Activated CD4-positive, CD25-positive, alpha-beta regulatory T cell treated with anti-CD3 and anti-CD28 coated beads, Interleukin-2, amount 50 U/mL, for 24 hours (primary cell): ENCODE data around the gene GOLGA8B.
A peak's percentile ranks its signal among the peaks of the same experiment; 100 is the strongest.
"Not testable (repeated sequence)": the region's sequence is repeated elsewhere in the genome, so short reads cannot be mapped to it uniquely, and the experiment has no call there.

ENCODE experiments used
- ATAC-seq, 2 donors: fragments of 150-1000 bp; cut with Tn5 transposase; one replicate each; pipeline ENCODE4 v1.10.0; 2021; ENCODE audit warnings: mild to moderate bottlenecking in 1 of 2, moderate library complexity in 1 of 2

The GOLGA8B gene

DNA sequence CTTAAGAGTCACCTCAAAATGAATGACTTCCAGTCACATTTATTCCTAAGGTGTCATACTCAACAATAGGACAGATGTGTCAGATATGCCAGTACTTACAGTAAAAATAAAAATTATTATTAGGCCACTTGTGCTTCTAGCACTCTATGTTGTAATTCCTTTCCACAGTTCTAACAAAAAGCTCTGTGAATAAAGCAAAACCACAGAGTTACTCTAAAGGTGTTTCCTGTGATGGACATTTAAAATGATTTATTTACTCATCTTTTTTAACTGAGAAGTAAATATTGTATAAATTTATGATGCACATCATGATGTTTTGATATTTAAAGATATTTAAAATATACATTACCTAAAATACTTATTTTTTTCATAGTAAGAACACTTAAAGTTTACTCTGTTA is 13.9 kb upstream of the GOLGA8B start:
- no peak for ATAC-seq

DNA sequence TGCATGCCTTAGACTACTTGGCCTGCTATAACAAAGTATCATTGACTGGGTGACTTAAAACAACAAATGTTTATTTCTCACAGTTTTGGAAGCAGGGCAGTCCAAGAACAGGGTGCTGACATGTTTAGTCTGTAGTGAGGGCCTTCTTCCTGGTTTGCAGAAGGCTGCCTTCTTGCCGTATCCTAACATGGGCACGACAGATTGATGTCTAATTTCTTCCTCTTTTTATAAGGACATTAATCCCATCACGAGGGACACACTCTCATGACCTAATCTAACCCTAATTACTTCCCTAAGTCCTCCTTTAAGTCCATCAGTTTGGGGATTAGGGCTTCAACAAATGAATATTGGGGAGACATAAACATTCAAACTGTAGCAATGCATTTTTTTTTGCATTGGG is 10.9 kb upstream of the GOLGA8B start:
- ATAC-seq: no peak

DNA sequence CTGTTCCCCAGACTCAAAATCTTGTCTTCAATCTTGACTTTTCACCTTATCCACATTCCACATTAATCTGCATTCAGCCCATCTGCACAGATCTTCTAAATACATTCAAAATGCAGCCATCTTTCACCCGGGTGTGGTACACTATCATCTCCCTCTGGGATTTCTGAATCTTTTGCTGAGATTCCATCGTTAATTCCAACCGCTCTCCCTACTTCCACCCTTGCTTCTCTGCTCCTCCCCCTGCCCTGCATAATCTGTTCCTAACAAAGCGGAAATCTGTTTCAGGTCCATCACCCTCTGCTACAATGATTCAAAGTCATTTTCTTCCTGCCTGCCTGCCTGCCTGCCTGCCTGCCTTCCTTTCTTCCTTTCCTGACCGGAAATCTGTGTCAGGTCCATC is 7.9 kb upstream of the GOLGA8B start:
- no peak for ATAC-seq

DNA sequence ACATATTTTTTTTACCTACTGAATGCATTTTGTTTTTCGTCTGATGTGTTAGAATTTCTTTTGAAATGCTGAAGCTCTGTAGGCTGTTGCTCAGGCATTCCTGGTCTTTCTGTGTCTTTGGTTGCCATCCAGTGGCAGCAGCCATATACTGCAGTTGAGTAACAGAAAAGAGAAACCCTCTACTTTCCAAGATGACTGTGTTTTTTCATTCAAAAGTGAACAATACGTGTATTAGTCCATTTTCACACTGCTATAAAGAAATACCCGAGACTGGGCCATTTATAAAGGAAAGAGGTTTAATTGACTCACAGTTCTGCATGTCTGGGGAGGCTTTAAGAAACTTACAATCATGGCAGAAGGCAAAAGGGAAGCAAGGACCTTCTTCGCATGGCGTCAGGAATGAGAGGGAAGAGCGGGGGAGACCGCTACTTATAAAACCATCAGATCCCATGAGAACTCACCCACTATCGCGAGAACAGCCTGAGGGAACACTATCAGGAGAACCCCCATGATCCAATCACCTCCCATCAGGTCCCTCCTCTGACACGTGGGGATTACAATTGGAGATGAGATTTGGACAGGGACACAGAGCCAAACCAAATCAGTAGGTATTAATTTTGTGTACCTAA is 4.7 kb upstream of the GOLGA8B start:
- peak; percentile 33 to 46 for ATAC-seq

DNA sequence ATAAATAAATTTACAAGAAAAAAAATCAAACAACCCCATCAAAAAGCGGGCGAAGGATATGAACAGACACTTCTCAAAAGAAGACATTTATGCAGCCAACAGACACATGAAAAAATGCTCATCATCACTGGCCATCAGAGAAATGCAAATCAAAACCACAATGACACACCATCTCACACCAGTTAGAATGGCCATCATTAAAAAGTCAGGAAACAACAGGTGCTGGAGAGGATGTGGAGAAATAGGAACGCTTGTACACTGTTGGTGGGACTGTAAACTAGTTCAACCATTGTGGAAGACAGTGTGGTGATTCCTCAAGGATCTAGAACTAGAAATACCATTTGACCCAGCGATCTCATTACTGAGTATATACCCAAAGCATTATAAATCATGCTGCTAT is 2.5 kb upstream of the GOLGA8B start:
- ATAC-seq: not testable (repeated sequence)

DNA sequence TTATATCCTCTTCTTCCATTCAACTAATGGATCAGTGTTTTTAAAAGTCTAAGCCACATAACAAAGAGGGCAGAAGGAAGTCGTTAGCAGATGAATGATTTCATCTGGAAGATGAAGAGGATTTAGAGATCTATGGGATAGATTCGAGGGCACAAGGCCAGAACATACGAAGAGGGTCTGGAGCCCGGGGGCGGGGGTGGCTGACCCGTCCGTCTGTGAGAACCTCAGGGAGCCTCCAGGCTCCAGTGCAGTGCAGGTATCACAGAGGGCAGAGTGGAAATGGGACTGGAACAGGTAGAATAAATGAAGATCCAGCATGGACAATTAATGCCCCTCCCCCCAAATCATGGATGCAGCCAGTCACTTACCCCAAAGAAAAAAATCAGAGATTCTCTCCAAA is 1.5 kb upstream of the GOLGA8B start:
- ATAC-seq: no peak

DNA sequence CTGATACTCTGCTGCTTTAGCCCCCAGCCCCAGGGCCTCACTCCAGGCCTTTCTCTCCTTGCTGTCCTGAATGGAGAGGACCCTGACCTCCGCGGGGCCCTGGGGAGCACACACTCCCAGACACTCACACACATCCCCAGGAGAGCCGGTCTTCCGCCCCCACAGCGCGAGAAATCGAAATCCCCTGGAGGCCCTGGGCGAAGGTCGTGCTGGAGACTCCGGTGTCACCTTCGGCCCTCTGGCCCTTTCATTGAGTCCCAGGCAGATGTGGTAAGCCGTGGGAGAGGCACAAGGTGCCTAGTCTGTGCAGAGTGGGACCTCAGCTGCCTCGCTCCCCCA is 848 bp upstream of the GOLGA8B start:
- no peak for ATAC-seq

DNA sequence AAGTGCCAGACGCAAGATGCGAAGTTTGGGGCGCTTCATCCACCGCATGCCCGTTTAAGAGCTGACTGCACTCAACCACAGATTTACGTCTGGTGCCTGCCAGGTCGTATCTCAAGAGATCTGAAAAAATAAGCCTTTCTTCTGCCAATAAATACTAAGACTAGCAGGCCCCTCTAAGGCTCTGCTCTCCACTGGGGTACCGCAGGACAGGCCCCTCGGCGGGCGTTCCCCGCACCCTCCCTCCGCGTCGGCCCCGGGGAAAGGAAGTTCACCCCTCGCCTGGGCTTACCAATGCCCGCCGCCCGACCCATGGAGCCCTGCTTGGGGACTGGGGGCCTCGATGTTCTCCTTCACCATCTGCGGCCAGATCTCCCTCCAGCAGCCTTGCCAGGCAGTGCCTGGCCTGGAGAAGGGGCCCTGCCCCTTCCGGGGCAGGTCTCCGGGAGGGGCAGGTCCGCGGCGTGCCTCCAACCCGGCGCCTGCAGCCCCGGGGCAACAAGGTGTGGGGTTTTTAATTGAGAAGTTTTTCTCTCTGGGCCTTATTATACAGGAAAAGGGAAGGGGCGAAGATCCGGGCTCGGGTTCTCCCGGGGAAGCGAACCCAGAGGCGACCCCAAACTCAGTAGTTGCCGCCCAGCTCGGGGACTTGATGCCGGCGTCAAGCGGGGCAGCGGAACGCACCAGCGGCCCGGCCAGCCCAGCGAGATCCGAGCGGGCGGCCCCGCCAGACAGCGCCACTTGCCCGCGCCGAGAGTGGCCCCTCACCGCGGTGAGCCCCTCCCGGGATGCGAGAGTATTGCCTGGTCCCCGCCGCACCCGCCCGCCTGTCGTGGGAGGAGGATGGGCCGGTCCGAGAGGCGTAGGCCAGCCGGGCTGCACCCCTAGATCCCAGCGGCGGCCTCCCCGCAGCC is 735 bp downstream of the GOLGA8B start:
- peak; percentile 40 to 52 for ATAC-seq

DNA sequence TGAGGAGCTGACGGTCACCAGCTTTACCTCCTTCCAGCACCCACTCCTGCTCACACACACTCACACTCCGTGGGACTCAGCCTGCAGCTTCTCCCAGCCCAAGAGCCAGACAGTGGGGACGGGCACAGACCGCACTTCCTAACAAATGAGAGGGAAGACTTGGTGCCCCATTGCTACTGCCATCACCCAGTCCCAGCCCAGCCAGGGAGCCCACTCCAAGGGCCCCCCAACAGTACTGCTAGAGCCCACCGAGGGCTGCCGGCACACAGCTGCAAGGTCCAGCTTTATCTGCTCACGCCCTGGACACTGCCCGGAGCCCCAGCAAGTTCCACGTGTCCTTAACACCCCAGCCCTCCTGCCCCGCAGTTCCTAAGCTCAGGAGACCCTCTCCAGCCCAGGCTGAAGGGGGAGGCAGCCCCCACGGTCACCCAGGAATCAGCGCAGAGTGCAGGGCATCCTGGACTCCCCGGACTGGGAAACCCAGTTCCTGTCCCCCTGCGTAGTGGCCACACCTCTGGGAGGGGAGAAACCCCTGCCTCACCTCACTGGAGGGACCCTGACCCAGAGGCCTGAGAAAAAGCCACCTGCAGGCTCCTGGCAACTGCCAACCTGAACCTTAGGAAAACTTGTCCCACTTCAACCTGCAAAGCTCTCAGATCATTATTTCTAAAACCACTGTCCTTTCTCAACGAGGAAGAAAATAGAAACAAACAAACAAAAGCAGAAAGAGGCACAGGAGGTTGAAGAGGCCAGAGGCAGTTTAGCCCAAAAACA is 1.6 kb downstream of the GOLGA8B start:
- not testable (repeated sequence) for ATAC-seq

DNA sequence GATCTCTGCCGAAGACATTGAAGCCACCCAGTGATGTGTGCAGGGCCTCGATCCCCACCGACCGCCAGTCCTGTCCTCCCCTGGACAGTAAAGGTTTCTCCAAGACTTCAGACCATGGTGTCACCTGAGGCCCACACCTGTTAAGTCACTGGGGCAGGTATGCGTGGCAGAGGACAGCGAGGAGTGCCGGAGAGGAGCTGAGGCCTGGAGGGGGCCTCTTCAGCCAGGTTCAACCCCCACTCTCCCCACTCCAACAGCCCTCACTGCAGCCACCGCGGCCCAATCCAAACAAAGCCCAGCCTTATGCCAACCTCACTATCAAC is 2.4 kb downstream of the GOLGA8B start:
- ATAC-seq: no peak

DNA sequence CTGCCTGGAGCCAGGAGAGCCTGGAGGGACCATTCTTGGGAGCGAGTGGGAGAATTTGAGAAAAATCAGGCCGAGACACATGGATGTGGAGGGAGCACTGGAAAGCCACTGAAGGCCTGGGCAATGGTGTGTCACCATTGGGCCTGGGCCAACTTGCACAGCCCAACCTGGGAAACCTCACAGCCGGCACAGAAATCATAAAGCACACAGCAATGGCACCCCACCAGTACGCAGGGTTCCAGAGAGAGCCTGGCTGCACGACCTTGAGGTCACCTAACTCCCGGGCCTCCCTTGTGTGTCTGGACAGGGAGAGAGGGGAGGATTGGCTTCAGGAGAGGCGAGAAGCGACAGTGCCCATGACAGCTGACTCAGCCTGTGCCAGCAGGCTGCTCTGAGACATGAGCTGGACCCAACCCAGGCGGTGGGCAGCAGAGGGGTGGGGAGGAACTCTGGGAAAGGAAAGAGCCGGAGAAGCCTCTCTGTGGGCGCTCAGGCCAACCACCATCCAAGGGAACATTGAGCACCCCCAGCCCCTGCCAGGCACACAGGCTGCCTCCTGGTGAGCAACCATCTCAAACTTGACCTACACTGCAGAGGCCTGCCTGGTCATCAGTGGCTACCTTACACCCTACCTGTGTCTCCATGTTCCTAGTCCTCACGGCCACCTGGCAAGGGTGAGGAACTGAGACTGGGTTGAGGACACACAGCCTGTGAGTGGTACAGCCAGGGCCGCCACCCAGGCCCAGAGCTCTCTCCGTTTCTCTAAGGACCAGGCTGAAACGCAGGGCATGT is 3.0 kb downstream of the GOLGA8B start:
- not testable (repeated sequence) for ATAC-seq

DNA sequence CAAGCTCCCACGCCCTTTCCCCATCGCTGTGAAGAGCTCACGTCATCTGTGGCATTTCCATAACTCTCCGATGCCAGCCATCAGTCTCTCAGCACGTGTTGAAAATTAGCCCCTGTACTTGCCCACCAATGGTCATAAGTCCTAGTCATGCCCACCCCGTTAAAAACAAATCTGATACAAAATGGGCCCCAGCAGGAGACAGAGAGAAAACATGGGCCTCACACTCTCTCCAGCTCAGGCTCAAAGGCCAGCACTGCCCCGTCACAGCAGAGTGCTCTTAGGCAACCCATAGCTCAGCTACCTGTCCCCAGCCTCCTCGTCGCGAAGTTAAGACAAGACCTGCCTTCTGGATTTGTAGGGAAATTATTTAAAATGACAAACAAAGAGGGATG is 5.2 kb downstream of the GOLGA8B start:
- ATAC-seq: no peak

DNA sequence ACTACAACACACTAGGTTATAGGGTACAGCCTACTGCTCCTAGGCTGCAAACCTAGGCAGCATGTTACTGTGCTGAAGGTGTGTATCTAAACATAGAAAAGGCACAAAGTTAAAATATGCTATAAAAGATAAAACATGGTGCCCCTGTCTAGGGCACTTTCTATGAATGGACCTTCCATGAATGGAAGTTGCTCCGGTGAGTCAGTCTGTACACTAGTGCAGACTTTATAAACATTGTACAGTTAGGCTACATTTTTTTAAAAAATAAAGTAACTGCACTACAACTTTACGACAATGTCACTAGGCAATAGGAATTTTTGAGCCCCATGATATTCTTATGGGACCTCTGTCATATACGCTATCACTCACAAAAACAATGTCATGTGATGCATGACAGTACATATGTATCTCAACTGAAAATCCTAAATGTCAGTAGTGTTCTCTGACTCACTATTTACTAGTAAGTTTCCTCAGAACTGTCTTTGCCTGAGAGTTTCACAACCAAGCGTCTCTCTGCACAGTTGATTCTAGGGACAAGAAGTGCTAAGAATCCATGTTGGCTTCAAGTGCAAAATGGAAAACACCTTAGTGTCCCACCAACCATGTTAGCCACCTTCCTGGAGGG is 5.7 kb downstream of the GOLGA8B start:
- ATAC-seq: peak; percentile 83 to 88

DNA sequence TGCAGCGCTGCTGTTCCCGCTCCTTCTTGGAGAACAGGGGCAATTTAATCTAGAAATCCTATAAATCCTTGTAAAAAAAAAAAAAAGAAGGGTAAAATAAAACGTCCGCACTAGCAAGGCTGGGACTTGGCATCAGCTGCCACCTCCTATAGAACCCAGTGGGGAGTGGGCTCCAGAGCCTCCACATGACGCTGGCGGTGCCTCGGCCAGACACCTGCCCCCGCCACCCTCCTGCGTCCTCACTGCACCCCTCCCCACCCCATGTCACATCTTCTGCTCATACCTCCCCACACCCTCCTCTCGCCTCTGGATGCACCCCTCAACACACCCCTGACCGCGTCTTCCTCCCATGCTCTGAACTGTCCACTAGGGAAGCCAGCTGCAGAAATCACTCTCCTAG is 8.4 kb downstream of the GOLGA8B start:
- not testable (repeated sequence) for ATAC-seq

DNA sequence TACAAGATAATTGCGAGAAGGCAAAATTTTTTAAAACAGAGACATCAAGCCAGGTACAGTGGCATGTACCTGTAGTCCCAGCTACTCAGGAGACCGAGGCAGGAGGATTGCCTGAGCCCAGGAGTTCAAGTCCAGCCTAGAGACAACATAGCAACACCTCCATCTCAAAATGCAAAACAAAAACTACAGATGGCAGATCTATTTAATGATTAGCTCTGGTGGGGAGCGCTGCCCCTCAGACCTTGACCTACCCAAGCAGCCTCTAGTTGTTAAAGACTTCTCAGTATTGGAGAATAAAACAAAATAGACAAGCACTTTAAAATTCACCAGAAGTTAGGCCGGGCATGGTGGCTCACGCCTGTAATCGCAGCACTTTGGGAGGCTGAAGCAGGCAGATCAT is 10.5 kb downstream of the GOLGA8B start:
- ATAC-seq: not testable (repeated sequence)

DNA sequence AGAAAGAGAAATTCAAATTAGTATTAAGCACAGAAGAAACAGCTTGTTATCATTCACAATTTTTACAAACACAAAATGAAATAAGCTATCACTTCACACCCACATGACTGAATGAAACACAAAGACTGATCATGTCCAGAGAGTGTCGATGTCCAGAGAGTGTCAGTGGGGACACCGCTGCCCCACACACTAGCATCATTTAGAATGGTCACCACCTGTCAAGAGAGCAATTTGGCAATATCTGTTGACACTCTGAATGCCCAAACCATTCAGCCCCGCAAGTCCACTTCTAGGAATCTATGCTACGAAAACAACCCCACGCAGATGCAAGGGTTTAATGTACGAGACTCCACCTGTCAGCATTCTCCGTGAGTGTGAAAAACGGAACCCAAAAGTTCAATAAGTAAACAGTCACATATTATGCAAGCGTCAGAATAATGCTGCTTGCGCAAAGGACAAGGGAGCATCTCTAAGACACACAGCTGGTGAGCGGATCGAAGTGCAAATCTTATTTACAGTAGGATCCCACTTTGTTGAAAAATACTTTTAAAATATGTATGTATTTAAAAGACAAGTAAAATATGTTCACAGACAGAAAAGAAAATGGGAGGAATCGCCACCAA is 11.3 kb downstream of the GOLGA8B start:
- not testable (repeated sequence) for ATAC-seq

DNA sequence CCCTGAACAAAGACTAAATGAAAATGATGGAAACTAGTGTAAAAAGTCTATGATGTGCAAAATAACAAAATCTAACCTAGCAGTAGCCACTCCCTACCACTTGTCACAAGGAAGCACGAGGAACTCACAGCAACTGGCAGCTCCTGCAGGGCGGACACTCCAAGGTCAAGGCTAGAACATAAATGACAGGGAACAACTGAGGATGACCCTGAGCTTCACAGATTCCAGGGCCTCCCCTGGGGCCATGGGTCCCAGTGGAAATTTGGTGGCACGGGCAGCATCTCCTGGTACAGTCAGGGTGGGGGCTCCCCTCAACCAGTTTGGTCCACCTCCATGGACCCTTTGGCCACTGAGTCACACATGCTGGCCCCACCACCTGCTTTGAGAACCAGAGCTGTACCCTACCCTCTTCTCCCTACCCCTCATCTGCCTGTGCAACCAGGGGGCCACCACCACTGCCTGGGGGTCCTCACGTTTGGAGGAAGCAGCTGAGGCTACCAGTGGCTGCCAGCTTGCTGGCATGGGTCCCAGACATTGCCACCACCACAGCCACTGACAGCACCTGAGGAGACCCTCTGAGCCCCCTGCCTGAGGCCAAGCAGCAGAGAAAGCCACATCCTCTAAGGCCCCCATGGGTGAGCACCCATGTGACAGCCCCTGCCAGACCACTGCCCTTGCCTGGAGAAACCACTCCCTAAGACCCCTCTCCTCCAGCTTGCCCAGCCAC is 13.6 kb downstream of the GOLGA8B start:
- ATAC-seq: not testable (repeated sequence)

DNA sequence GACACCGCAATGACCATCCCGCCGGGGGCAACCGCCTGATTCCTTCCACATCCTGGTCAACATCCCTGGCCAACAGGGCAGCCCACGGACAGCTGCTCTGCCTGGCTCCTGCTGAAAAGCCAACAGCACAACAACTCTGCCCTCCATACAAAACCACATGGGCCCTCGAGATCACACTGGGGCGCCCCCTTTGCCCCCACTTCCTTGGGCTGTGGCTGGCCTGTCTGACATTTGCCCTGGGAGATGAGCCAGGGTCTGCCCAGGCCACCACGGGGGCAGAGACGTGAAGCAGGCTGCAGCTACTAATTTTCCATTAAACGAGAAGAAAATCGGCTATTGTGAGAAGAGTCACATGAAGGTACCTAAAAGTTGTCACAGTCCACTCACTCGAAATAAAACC is 16.3 kb downstream of the GOLGA8B start:
- ATAC-seq: not testable (repeated sequence)

DNA sequence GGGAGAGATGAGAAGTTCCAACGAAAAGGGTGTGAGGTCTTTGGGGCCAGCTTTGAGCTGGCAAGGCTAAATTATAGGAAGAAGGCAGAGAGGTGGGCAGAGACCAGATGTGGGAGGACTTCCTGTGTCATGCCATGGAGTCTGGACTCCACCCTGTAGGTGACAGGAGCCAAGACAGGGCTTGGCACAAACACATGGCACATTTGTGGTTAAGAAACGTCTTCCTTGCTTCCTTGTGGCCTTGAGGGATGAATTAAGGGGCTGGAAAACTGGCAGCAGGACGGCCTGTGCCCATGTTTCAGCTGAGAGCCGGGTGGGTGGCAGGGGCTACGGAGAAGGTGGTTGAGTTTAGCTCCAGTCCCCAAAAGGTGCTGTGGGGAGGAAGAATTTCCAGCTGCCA is 18.7 kb downstream of the GOLGA8B start:
- not testable (repeated sequence) for ATAC-seq

DNA sequence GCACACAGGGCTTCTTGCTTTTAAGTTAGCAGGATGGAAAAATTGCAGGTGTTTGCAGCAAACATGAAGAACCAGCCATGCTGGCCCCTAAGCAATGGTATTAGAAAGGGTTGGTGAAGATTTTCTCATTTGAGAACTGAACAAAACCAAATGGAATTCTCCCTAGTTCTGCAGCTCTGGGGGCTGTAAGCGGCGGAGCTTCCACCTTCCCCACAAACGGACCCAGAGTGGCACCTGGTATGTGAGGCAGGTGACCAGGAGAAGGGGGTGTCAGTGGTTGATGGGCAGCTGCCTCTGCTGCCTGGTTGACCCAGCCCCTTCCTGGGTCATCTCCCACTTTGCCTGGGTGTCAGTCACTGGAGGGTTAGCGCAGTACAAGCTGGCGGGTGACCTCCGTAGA is 22.6 kb downstream of the GOLGA8B start:
- ATAC-seq: not testable (repeated sequence)

DNA sequence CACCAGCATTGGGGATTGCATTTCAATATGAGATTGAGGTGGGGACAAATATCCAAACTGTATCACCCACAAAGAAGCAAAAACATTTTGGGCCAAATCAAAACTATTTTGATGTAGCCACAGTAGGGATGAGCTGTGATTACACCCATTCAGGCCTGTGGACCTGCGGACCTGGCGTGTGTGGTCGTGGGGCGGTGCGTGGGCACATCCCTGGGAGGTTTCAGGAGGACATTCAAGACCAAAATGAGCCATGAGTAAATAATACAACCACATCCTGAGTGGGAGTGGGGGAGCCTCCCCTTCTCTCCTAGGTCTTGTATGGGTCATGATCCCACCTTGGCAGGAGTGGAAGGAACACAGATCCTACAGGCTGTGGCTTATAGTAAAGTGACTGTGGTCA is 23.7 kb downstream of the GOLGA8B start:
- not testable (repeated sequence) for ATAC-seq
